Measurements from ENCODE around the gene SCN2B.

GRCh38 chr11:118152020-118152551, 24.4 kb downstream of the SCN2B start:
- TF ChIP-seq ZNF124 (CRISPR knock-in tag; IDR thresholded peaks at IDR 0.05) (no peak), ZZZ3 (CRISPR knock-in tag; IDR thresholded peaks at IDR 0.05; ENCODE audit: borderline replicate concordance) (no peak), SMC3 (IDR thresholded peaks at IDR 0.05; ENCODE audit: low read length) (no peak), POLR2A (IDR thresholded peaks at IDR 0.05; ENCODE audit: insufficient read depth in 1 of 2, low read depth in 2 of 2, low read length in 2 of 2) (no peak), GABPB1 (CRISPR knock-in tag; IDR thresholded peaks at IDR 0.05) (no peak), ZNF775 (CRISPR knock-in tag; IDR thresholded peaks at IDR 0.05; ENCODE audit: borderline replicate concordance) (no peak), CTCF (CRISPR knock-in tag; IDR thresholded peaks at IDR 0.05) (no peak), TRIM24 (CRISPR knock-in tag; IDR thresholded peaks at IDR 0.05) (no peak), KAT7 (CRISPR knock-in tag; IDR thresholded peaks at IDR 0.05; ENCODE audit: borderline replicate concordance) (no peak), ATF3 (CRISPR knock-in tag; IDR thresholded peaks at IDR 0.05) (no peak)
